OCI-LY3 (cell line): ENCODE data around the gene BCAT1.
"Not testable (repeated sequence)": the region's sequence is repeated elsewhere in the genome, so short reads cannot be mapped to it uniquely, and the experiment has no call there.

Experiments used
- H2AFZ ChIP-seq: fragments of 200-600, 300-600 bp; shearing (Covaris generic); 2 replicates; pipeline ENCODE4 v1.6.0; 2014; ENCODE audit warnings: antibody characterized with exemption, low read depth, low read length
- H3K27ac ChIP-seq: fragments of 200-600, 300-600 bp; sonication (generic); 2 replicates; pipeline ENCODE4 v1.5.1; 2014; ENCODE audit warnings: mild to moderate bottlenecking, low read length, moderate library complexity, mixed read lengths
- H3K27me3 ChIP-seq: fragments of 200-600, 300-600 bp; sonication (generic); 2 replicates; pipeline ENCODE4 v1.6.1; 2014; ENCODE audit warnings: low read depth, low read length, mixed read lengths
- H3K36me3 ChIP-seq: fragments of 200-600, 300-600 bp; sonication (generic); replicated peaks from 2 replicates; pipeline ENCODE3; 2014; ENCODE audit warnings: low read depth, low read length, mixed read lengths
- H3K4me1 ChIP-seq: fragments of 300-600, 200-600 bp; sonication (generic); 2 replicates; pipeline ENCODE4 v1.6.1; 2014; ENCODE audit warnings: low read length, mixed read lengths
- H3K4me2 ChIP-seq: fragments of 200-600, 300-600 bp; sonication (generic); 2 replicates; pipeline ENCODE4 v1.6.1; 2014; ENCODE audit warnings: low read length, mixed read lengths
- H3K4me3 ChIP-seq: fragments of 300-600, 200-600 bp; sonication (generic); 2 replicates; pipeline ENCODE4 v1.5.1; 2014; ENCODE audit warnings: antibody characterized with exemption, mild to moderate bottlenecking, low read length, moderate library complexity
- H3K79me2 ChIP-seq: fragments of 300-600, 200-600 bp; shearing (Covaris generic); 2 replicates; pipeline ENCODE4 v1.6.1; 2014; ENCODE audit warnings: mild to moderate bottlenecking, low read length, mixed read lengths
- H3K9ac ChIP-seq: fragments of 300-600, 200-600 bp; shearing (Covaris generic); 2 replicates; pipeline ENCODE4 v1.6.0; 2014; ENCODE audit warnings: mild to moderate bottlenecking, low read length, moderate library complexity
- H3K9me3 ChIP-seq: fragments of 200-600, 300-600 bp; shearing (Covaris generic); 2 replicates; pipeline ENCODE4 v1.6.1; 2014; ENCODE audit warnings: low read length, mixed read lengths; ENCODE audit not compliant: insufficient read depth
- H4K20me1 ChIP-seq: fragments of 200-600, 300-600 bp; sonication (generic); 2 replicates; pipeline ENCODE4 v1.6.1; 2016; ENCODE audit warnings: low read length, mixed read lengths; ENCODE audit not compliant: insufficient read depth
- EZH2phosphoT487 ChIP-seq: fragments of 200-600 bp; shearing (Covaris generic); IDR thresholded peaks from 2 replicates; pipeline ENCODE4 v1.6.1; 2018; ENCODE audit warnings: antibody characterized with exemption, mixed run types, low read depth
- TF ChIP-seq, protein P1 (sequence below): fragments of 200-600, 300-600 bp; sonication (generic); IDR thresholded peaks from 2 replicates; pipeline ENCODE4 v1.5.1; 2014; ENCODE audit warnings: antibody characterized with exemption, low read length, low read depth

BCAT1 gene

DNA sequence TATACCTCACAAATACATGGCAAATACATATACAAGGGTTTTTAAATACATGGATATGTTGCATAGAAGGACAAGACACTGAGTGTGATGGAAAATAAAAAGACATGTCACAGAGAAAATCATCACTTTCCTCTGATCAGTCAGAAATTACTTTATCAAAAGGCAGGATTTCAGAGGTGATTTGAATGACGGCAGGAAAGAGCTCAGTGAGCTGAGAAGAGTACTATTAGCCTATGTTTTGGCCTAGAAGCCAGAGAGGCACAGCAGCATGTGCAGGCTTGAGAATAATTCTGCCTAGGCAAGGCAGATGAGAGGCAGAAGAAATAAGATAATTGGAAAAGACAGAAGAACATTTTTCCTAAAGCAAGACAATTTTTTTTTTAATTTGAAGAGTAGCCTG, 94.9 kb downstream of the BCAT1 start:
- Histone ChIP-seq H3K4me3 (no peak overlapping the region), H3K36me3 (peaks cover 41% of the 10 kb centered on the region), H3K9ac (no peak overlapping the region), H4K20me1 (0 out of 2 replicates have a peak, but pooled peaks cover 5% of the 10 kb centered on the region), H3K79me2 (0 out of 2 replicates have a peak, but pooled peaks cover 3% of the 10 kb centered on the region), H3K9me3 (no peaks in the 10 kb centered on the region), H2AFZ (no peak overlapping the region), H3K27me3 (no peaks in the 10 kb centered on the region), H3K27ac (no peak overlapping the region), H3K4me2 (no peak overlapping the region), H3K4me1 (peaks cover 13% of the 10 kb centered on the region; the same call in 1 of the 2 replicates)
- no peak for TF ChIP-seq EZH2phosphoT487
- TF ChIP-seq, protein P1, sequence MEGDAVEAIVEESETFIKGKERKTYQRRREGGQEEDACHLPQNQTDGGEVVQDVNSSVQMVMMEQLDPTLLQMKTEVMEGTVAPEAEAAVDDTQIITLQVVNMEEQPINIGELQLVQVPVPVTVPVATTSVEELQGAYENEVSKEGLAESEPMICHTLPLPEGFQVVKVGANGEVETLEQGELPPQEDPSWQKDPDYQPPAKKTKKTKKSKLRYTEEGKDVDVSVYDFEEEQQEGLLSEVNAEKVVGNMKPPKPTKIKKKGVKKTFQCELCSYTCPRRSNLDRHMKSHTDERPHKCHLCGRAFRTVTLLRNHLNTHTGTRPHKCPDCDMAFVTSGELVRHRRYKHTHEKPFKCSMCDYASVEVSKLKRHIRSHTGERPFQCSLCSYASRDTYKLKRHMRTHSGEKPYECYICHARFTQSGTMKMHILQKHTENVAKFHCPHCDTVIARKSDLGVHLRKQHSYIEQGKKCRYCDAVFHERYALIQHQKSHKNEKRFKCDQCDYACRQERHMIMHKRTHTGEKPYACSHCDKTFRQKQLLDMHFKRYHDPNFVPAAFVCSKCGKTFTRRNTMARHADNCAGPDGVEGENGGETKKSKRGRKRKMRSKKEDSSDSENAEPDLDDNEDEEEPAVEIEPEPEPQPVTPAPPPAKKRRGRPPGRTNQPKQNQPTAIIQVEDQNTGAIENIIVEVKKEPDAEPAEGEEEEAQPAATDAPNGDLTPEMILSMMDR, result no peak

DNA sequence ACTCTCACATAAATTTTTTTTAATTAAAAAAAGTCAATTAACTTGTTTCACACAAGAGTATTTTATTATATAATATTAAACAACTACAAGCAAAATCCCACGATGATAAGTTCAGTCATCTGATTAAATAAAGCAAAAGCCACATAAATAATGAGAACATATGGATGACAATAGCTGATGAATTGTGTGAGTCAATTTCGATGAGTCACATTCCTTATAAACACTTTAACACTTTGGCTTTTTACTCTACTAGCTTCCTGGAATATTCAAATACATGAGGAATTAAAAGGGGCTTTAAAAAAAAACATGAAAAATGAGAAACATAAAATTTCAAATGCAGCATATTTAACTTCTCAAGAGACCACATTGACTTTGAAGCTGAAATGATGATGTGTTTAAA, 95.3 kb downstream of the BCAT1 start:
- Histone ChIP-seq H3K36me3 (peaks cover 38% of the 10 kb centered on the region), H3K9ac (no peak overlapping the region), H3K27ac (no peak overlapping the region), H3K27me3 (no peaks in the 10 kb centered on the region), H2AFZ (no peak overlapping the region), H3K4me3 (no peak overlapping the region), H4K20me1 (0 out of 2 replicates have a peak, but pooled peaks cover 5% of the 10 kb centered on the region), H3K9me3 (no peaks in the 10 kb centered on the region), H3K79me2 (0 out of 2 replicates have a peak, but pooled peaks cover 3% of the 10 kb centered on the region), H3K4me2 (no peak overlapping the region), H3K4me1 (peaks cover 13% of the 10 kb centered on the region; the same call in 1 of the 2 replicates)
- TF ChIP-seq, protein P1, result no peak
- no peak for TF ChIP-seq EZH2phosphoT487

DNA sequence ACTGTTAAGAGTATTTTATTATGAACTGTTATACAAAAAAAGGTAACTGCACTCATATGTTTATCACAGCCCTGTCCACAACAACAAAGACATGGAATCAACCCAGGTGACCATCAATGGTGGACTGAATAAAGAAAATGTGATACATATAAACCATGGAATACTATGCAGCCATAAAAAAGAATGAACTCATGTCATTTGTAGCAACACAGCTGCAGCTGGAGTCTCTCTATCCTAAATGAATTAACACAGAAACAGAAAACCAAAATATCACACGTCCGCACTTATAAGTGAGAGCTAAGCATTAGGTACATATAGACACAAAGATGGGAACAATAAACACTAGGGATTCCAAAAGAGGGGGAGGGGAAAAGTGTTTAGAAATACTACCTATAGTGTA, 95.8 kb downstream of the BCAT1 start:
- no peak overlapping the region for H3K4me3 ChIP-seq
- peaks cover 33% of the 10 kb centered on the region for H3K36me3 ChIP-seq
- 0 out of 2 replicates have a peak, but pooled peaks cover 5% of the 10 kb centered on the region for H4K20me1 ChIP-seq
- H3K4me1 ChIP-seq, result peaks cover 13% of the 10 kb centered on the region; the same call in 1 of the 2 replicates
- H3K9ac ChIP-seq, result no peak overlapping the region
- H3K79me2 ChIP-seq, result 0 out of 2 replicates have a peak, but pooled peaks cover 3% of the 10 kb centered on the region
- no peaks in the 10 kb centered on the region for H3K9me3 ChIP-seq
- H3K4me2 ChIP-seq, result no peak overlapping the region
- H3K27me3 ChIP-seq, result no peaks in the 10 kb centered on the region
- no peak overlapping the region for H2AFZ ChIP-seq
- H3K27ac ChIP-seq, result no peak overlapping the region
- TF ChIP-seq EZH2phosphoT487, result no peak

DNA sequence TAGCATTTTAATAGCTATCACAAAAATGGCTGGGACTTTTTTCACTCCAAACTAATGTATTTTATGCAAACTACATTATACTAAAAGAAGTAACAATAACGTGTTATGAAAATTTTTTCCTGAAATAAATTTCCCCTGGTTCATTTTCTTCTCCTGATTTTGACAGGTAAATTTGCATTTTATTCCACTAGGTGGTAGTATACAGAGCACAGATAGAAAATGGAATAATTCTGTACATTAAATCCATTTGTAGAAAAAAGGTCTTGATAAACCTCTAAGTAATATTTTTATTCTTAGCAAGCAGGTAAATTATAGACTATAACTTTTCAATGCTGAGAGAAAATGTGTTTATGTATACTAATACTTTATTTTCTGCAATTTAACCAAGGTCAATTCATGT, 96.5 kb downstream of the BCAT1 start:
- H3K4me3 ChIP-seq, result no peak overlapping the region
- H3K9me3 ChIP-seq, result no peaks in the 10 kb centered on the region
- H3K27ac ChIP-seq, result no peak overlapping the region
- 0 out of 2 replicates have a peak, but pooled peaks cover 3% of the 10 kb centered on the region for H3K79me2 ChIP-seq
- 0 out of 2 replicates have a peak, but pooled peaks cover 5% of the 10 kb centered on the region for H4K20me1 ChIP-seq
- peaks cover 31% of the 10 kb centered on the region for H3K36me3 ChIP-seq
- no peak overlapping the region for H2AFZ ChIP-seq
- H3K27me3 ChIP-seq, result no peaks in the 10 kb centered on the region
- H3K4me1 ChIP-seq, result peaks cover 13% of the 10 kb centered on the region; the same call in 1 of the 2 replicates
- TF ChIP-seq, protein P1, result peak; percentile 56
- no peak for TF ChIP-seq EZH2phosphoT487
- no peak overlapping the region for H3K9ac ChIP-seq
- H3K4me2 ChIP-seq, result no peak overlapping the region

DNA sequence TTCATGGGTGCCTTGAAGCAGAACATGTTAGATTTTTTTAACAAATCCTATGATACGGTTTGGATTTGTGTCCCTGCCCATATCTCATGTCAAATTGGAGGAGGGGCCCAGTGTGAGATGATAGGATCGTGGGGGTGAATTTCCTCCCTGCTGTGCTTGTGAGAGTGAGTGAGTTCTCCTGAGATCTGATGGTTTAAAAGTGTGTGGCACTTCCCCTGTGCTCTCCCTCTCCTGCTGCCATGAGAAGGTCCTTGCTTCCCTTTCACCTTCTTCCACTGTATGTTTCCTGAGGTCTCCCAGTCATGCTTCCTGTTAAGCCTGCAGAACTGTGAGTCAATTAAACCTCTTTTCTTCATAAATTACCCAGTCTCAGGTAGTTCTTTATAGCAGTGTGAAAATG, 97.0 kb downstream of the BCAT1 start:
- H3K27me3 ChIP-seq, H2AFZ ChIP-seq, H3K9me3 ChIP-seq, H3K79me2 ChIP-seq, H3K9ac ChIP-seq, H3K4me3 ChIP-seq, H3K27ac ChIP-seq, H4K20me1 ChIP-seq, H3K4me2 ChIP-seq: not testable (repeated sequence)
- H3K36me3 ChIP-seq, result peaks cover 33% of the 10 kb centered on the region
- H3K4me1 ChIP-seq, result peaks cover 13% of the 10 kb centered on the region; the same call in 1 of the 2 replicates
